GM12878 (cell line): ENCODE measurements around the gene OTUD4. TPM values are rescaled to one million over a fixed set of nuclear protein-coding genes. Genes with fewer than 3 reads are reported as not detected.
A peak's percentile ranks its signal among the peaks of the same experiment; 100 is the strongest.

ENCODE experiments used
- ATAC-seq: fragments of 200-7000 bp; cut with Tn5 transposase; 3 replicates; pipeline ENCODE4 v1.9.1; 2020; ENCODE audit warnings: mild to moderate bottlenecking, moderate library complexity
- BruUV-seq: library from RNA; stranded (reverse); fragments of 400-500 nt; replicated peaks from 2 replicates; lab custom pipeline; 2021; lab: Mats Ljungman, UMichigan
- CTCF ChIA-PET: fragments of 300-600 bp; sonication (Branson Sonifier 250); formaldehyde crosslinking; extraction: SDS; loops from one replicate; lab custom pipeline; 2021; ENCODE audit warnings: inconsistent platforms; lab: Yijun Ruan, JAX
- POLR2A ChIA-PET: fragments of 350-600 bp; formaldehyde crosslinking; extraction: SDS; loops from one replicate; lab custom pipeline; 2021; ENCODE audit warnings: inconsistent platforms; lab: Charles Lee
- RAD21 ChIA-PET: fragments of 300-600 bp; sonication (Branson Sonifier 250); formaldehyde crosslinking; loops from one replicate; lab custom pipeline; 2023; ENCODE audit warnings: antibody characterized with exemption; ENCODE audit not compliant: unreplicated experiment; lab: Charles Lee
- SMC1A ChIA-PET: fragments of 300-600 bp; sonication (Branson Sonifier 250); formaldehyde crosslinking; loops from one replicate; lab custom pipeline; 2023; ENCODE audit not compliant: unreplicated experiment, uncharacterized antibody; lab: Charles Lee
- DNase-seq: peaks from one replicate; pipeline ENCODE4 v3.0.0-alpha.2; 2011; ENCODE audit warnings: low read depth, low spot score
- FAIRE-seq: peaks from 3 replicates; lab custom pipeline; 2011; peaks lifted over from hg19 to GRCh38; lab: Jason Lieb, UNC
- H2AFZ ChIP-seq: 2 replicates; pipeline ENCODE4 v1.6.0; 2011; ENCODE audit warnings: low read depth, low read length, control low read depth; ENCODE audit not compliant: control insufficient read depth
- H3K27ac ChIP-seq: 2 replicates; pipeline ENCODE4 v1.5.1; 2011; ENCODE audit warnings: control low read depth; ENCODE audit not compliant: control insufficient read depth, insufficient read depth
- H3K27me3 ChIP-seq, 2 experiments: replicated peaks in 1 of 2; 2 replicates each; pipeline versions ENCODE4 v1.6.0 to v1.6.1; 2011; ENCODE audit warnings: low read length in 1 of 2; ENCODE audit not compliant: control insufficient read depth in 2 of 2, insufficient read depth in 2 of 2
- H3K36me3 ChIP-seq, 2 experiments: 2 replicates each; pipeline ENCODE4 v1.5.1; 2011; ENCODE audit warnings: low read length in 1 of 2; ENCODE audit not compliant: control insufficient read depth in 2 of 2, insufficient read depth in 2 of 2
- H3K4me1 ChIP-seq: 2 replicates; pipeline ENCODE4 v1.6.1; 2011; ENCODE audit warnings: mild to moderate bottlenecking, low read length, moderate library complexity, mixed read lengths; ENCODE audit not compliant: control insufficient read depth, insufficient read depth
- H3K4me2 ChIP-seq: 2 replicates; pipeline ENCODE4 v1.6.0; 2011; ENCODE audit warnings: control low read depth; ENCODE audit not compliant: control insufficient read depth, insufficient read depth
- H3K4me3 ChIP-seq: fragments of 200-600 bp; sonication (generic); 2 replicates; pipeline ENCODE4 v1.5.1; 2016
- H3K79me2 ChIP-seq: 2 replicates; pipeline ENCODE4 v1.6.0; 2011; ENCODE audit warnings: low read length; ENCODE audit not compliant: control insufficient read depth, insufficient read depth
- H3K9ac ChIP-seq: 2 replicates; pipeline ENCODE4 v1.8.0; 2011; ENCODE audit warnings: low read length, control low read depth, mixed read lengths; ENCODE audit not compliant: control insufficient read depth, insufficient read depth
- H3K9me3 ChIP-seq: replicated peaks from 3 replicates; pipeline ENCODE4 v1.5.1; 2011; ENCODE audit warnings: mild to moderate bottlenecking, low read length; ENCODE audit not compliant: control insufficient read depth, insufficient read depth
- H4K20me1 ChIP-seq: 2 replicates; pipeline ENCODE4 v1.6.0; 2011; ENCODE audit not compliant: control insufficient read depth, insufficient read depth
- ATF7 ChIP-seq: fragments of 450-650 bp; IDR thresholded peaks from 2 replicates; pipeline ENCODE4 v1.6.1; 2016; ENCODE audit warnings: low read depth, mild to moderate bottlenecking
- BHLHE40 ChIP-seq, 2 experiments: fragments of 450-650 bp in 1 of 2; IDR thresholded peaks; 2 replicates each; pipeline ENCODE4 v1.6.1; 2011 to 2017; ENCODE audit warnings: low read depth in 2 of 2, borderline replicate concordance in 1 of 2, improper control_type of control experiment in 1 of 2, low read length in 1 of 2, mild to moderate bottlenecking in 1 of 2
- in situ Hi-C: fragments of 300-500 bp; cut with MboI; formaldehyde crosslinking; loops from 9 replicates; pipeline ENCODE4 v1.14.3; 2018; ENCODE audit warnings: mixed read lengths
- intact Hi-C: fragments of 100-400 bp; cut with micrococcal nuclease; formaldehyde crosslinking; loops from one replicate; pipeline ENCODE4 v1.14.2; 2022; ENCODE audit not compliant: unreplicated experiment
- polyA plus RNA-seq, 11 experiments: library from polyadenylated mRNA; depleted of rRNA in 4 of 11; unstranded in 6 of 11; stranded (reverse) in 5 of 11; fragments of >200 nt; fragmentation: Nextera tagmentation in 4 of 11; fragmentation: Illumina TruSeq in 1 of 11; extraction: Ambion mirVana in 4 of 11; extraction: Trizol in 1 of 11; gene quantifications; 1 replicate in 1 of 11; 2 replicates in 10 of 11; pipeline versions ENCODE4 v1.2.1 to v1.2.3, GENCODE V29; 2011 to 2016; ENCODE audit warnings: inconsistent platforms in 2 of 11, missing spikeins in 2 of 11, low read depth in 1 of 11
- total RNA-seq, 4 experiments: library from RNA; depleted of rRNA in 3 of 4; stranded (reverse); fragments of >200 nt in 3 of 4; fragmentation: Illumina TruSeq in 1 of 4; extraction: Trizol in 1 of 4; gene quantifications; 2 replicates each; pipeline versions ENCODE4 v1.2.1 to v1.2.3, GENCODE V29; 2013 to 2021
- TF ChIP-seq, protein P1 (sequence below): fragments of 450-650 bp; IDR thresholded peaks from 2 replicates; pipeline ENCODE4 v1.6.1; 2017; ENCODE audit warnings: borderline replicate concordance
- TF ChIP-seq, protein P2 (sequence below): IDR thresholded peaks from 2 replicates; pipeline ENCODE4 v1.6.1; 2012; ENCODE audit warnings: low read length, inconsistent platforms

Gene OTUD4
- total and polyA plus RNA-seq, 10 of the 15 experiments (the other 5 are each of a cell fraction or from before 2014, with no cell fraction given) = 2.2 to 26.3 (median 14.2) TPM

- TF ChIP-seq, protein P1, sequence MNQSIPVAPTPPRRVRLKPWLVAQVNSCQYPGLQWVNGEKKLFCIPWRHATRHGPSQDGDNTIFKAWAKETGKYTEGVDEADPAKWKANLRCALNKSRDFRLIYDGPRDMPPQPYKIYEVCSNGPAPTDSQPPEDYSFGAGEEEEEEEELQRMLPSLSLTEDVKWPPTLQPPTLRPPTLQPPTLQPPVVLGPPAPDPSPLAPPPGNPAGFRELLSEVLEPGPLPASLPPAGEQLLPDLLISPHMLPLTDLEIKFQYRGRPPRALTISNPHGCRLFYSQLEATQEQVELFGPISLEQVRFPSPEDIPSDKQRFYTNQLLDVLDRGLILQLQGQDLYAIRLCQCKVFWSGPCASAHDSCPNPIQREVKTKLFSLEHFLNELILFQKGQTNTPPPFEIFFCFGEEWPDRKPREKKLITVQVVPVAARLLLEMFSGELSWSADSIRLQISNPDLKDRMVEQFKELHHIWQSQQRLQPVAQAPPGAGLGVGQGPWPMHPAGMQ = no peak
- TF ChIP-seq ATF7 = no peak
These were observed 49.5 kb downstream of the OTUD4 start (continued) for GRCh38 chr4:145130788-145131399.

DNA sequence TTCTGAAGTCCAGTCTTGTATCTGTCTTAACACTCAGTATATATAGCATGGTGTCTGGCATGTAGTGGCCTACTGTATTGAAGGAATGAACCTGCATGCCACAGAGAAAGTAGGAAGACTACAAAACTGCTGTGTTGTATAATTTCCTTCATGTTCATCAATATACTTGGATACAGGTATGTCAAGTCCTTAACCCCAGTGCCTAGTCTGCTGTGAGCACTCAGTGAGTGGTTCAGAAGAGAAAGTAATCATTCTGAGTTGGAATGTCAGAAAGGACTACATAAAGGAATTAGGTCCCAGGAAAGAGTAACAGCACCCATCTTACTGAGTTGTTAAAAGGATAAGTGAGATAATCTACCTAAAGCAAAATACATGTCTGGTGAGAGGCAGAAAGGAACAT lies 50.3 kb downstream of the OTUD4 start:
- Histone ChIP-seq H3K79me2 (no peaks in the 10 kb centered on the region; the same call in 1 of the 2 replicates), H3K4me3 (no peak overlapping the region), H4K20me1 (no peaks in the 10 kb centered on the region), H3K9ac (no peak overlapping the region), H3K4me1 (peaks cover 41% of the 10 kb centered on the region), H3K36me3 (peaks cover 1 to 16% of the 10 kb centered on the region in 2 experiments; a peak in 3 of 4 replicates), H3K9me3 (no peaks in the 10 kb centered on the region), H3K27ac (no peak overlapping the region; the same call in 1 of the 2 replicates), H3K27me3 (no peaks in the 10 kb centered on the region), H3K4me2 (no peak overlapping the region), H2AFZ (no peak overlapping the region)
- DNase-seq (no peak), FAIRE-seq (no peak), ATAC-seq (no peak)
- POLR2A ChIA-PET = no interaction called here
- in situ Hi-C loops (no loop called here), intact Hi-C loops (loop anchor here (10.0 kb wide), 1 partner anchor 955 kb away; no protein-coding TSS in a partner anchor)
- BruUV-seq = no TSS peak
- TF ChIP-seq, protein P2, sequence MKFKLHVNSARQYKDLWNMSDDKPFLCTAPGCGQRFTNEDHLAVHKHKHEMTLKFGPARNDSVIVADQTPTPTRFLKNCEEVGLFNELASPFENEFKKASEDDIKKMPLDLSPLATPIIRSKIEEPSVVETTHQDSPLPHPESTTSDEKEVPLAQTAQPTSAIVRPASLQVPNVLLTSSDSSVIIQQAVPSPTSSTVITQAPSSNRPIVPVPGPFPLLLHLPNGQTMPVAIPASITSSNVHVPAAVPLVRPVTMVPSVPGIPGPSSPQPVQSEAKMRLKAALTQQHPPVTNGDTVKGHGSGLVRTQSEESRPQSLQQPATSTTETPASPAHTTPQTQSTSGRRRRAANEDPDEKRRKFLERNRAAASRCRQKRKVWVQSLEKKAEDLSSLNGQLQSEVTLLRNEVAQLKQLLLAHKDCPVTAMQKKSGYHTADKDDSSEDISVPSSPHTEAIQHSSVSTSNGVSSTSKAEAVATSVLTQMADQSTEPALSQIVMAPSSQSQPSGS = 0 out of 2 replicates have a peak, but pooled peaks have one; percentile 22
- TF ChIP-seq BHLHE40 (IDR thresholded peaks at IDR 0.05; ENCODE audit: borderline replicate concordance in 1 of 2, low read depth in 2 of 2, low read length in 1 of 2) = no peak
- RAD21 ChIA-PET = no interaction called here
- CTCF ChIA-PET = no interaction called here
- SMC1A ChIA-PET = interaction anchor here (1.9 to 3.3 kb wide), 2 partner anchors 26 to 30 kb away, joined by 5 to 14 read pairs; no protein-coding TSS in a partner anchor
